ENCODE data around the gene INF2. TPM values are rescaled to one million over a fixed set of nuclear protein-coding genes. Genes with fewer than 3 reads are reported as not detected.
"Not testable (repeated sequence)": the region's sequence is repeated elsewhere in the genome, so short reads cannot be mapped to it uniquely, and the experiment has no call there.

The INF2 gene
- total RNA-seq, 2 donors from 2014 or later = 50.1 to 210 TPM

DNA sequence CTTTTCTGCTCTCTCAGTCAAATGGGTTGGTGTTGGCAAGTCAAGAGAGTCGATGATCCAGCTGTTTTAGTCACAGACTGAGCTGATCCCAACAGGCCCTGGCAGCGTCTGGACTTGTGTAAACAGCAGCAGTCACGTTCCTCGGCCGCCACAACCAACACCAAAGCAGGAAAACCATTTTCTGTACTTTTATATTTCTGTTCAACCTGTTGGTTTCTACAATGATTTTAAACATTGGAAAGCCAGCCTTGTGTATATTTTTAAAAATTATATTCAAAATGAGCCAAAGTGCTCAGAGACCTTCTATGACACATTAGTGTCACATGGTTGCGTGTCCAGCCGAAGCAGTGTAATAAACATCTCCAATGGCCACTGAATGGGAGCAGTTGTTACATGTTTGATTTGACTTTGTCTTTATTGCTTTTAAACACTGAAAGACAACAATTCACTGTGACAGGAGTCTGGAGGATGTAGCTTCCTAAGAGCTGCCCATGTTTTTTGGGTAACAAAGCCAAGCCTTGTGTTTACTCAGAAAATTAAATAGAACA lies 57.6 kb downstream of the INF2 start:
- no peaks in the 10 kb centered on the region for H3K36me3 ChIP-seq
- intact Hi-C loops (cut with DNase I) = no loop called here
- peak overlapping the region; percentile 79 to 88 for H3K27ac ChIP-seq
- TF ChIP-seq, protein P1, sequence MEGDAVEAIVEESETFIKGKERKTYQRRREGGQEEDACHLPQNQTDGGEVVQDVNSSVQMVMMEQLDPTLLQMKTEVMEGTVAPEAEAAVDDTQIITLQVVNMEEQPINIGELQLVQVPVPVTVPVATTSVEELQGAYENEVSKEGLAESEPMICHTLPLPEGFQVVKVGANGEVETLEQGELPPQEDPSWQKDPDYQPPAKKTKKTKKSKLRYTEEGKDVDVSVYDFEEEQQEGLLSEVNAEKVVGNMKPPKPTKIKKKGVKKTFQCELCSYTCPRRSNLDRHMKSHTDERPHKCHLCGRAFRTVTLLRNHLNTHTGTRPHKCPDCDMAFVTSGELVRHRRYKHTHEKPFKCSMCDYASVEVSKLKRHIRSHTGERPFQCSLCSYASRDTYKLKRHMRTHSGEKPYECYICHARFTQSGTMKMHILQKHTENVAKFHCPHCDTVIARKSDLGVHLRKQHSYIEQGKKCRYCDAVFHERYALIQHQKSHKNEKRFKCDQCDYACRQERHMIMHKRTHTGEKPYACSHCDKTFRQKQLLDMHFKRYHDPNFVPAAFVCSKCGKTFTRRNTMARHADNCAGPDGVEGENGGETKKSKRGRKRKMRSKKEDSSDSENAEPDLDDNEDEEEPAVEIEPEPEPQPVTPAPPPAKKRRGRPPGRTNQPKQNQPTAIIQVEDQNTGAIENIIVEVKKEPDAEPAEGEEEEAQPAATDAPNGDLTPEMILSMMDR (IDR thresholded peaks at IDR 0.05) = no peak
- no peak for TF ChIP-seq POLR2A (IDR thresholded peaks at IDR 0.05)
- peak; percentile 83 for TF ChIP-seq POLR2AphosphoS5 (IDR thresholded peaks at IDR 0.05)
- DNase-seq (ENCODE audit: low spot score) = peak; percentile 86
- WGBS = 22% methylated on average over 7 of the region's 7 CpGs
- H3K4me3 ChIP-seq = no peak overlapping the region
- H3K27me3 ChIP-seq (replicated peaks; ENCODE audit: insufficient read depth) = no peaks in the 10 kb centered on the region
- peaks cover 24% of the 10 kb centered on the region for H3K4me1 ChIP-seq (replicated peaks)
- H3K9me3 ChIP-seq = no peaks in the 10 kb centered on the region

DNA sequence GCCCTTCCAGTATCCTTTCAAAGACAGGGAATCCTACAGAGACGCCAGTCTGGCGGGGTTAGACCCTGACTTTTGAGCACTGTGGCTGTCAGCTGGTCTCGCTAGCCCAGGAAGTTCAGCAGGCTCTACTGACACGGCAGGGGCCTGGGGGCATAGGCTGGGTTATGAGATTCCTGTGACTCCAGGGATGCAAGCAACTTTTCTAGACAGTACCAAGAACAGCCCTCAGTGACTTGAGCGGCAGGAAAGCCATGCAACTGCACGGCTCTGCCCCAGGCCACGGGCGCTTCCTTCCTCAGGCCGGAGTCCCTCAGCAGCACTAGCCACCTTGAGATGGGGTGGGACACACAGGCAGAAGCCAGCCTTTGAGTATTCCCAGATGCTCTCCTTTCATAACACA lies 58.5 kb downstream of the INF2 start:
- Histone ChIP-seq H3K4me1 (replicated peaks) (peaks cover 24% of the 10 kb centered on the region), H3K27ac (peak overlapping the region; percentile 79 to 88)
- WGBS = 50% methylated on average over 8 of the region's 9 CpGs

DNA sequence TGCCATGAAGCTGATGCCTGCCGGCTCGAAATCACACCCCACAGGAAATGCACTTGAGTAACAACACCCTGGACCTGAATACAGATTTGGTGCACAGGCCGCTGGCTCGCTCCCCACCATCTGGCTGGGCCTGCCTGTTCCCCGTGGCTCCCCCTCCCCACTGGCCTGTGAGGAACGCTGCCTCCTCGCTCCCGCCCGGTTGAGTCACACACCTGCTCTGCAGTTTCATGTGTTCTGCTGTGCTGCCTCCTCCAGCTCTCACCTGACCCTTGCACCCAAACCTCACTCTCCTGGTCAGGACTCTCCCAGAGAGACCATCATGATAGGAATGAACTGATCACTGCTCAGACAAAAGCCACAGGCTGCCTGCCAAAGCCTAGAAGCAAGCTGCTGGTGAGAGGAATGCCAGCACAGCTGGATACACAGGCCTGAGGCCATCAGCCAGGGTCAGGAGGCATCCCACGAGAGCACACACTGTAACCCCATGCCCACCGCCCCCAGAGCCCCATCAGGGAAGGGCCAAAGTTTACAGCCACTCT lies 59.8 kb downstream of the INF2 start:
- H3K27ac ChIP-seq = peak overlapping the region; percentile 79 to 88
- peak; percentile 42 for DNase-seq (ENCODE audit: low spot score)
- TF ChIP-seq POLR2AphosphoS5 (IDR thresholded peaks at IDR 0.05) (peak; percentile 7), POLR2A (IDR thresholded peaks at IDR 0.05) (peak; percentile 25)
- TF ChIP-seq, protein P1 (IDR thresholded peaks at IDR 0.05) = no peak
- H3K4me3 ChIP-seq = no peak overlapping the region
- no peaks in the 10 kb centered on the region for H3K27me3 ChIP-seq (replicated peaks; ENCODE audit: insufficient read depth)
- 20% methylated on average over 11 of the region's 11 CpGs for WGBS
- H3K9me3 ChIP-seq = no peaks in the 10 kb centered on the region
- intact Hi-C loops (cut with DNase I) = no loop called here
- no peaks in the 10 kb centered on the region for H3K36me3 ChIP-seq
- H3K4me1 ChIP-seq (replicated peaks) = peaks cover 28% of the 10 kb centered on the region

More for the DNA sequence above, 58.5 kb downstream of the INF2 start:
- Histone ChIP-seq H3K27me3 (replicated peaks; ENCODE audit: insufficient read depth) (no peaks in the 10 kb centered on the region), H3K9me3 (no peaks in the 10 kb centered on the region), H3K4me3 (no peak overlapping the region), H3K36me3 (no peaks in the 10 kb centered on the region)
- no peak for DNase-seq (ENCODE audit: low spot score)
- intact Hi-C loops (cut with DNase I) = no loop called here
- TF ChIP-seq POLR2A (IDR thresholded peaks at IDR 0.05) (no peak), POLR2AphosphoS5 (IDR thresholded peaks at IDR 0.05) (no peak)
- TF ChIP-seq, protein P1 (IDR thresholded peaks at IDR 0.05) = no peak

DNA sequence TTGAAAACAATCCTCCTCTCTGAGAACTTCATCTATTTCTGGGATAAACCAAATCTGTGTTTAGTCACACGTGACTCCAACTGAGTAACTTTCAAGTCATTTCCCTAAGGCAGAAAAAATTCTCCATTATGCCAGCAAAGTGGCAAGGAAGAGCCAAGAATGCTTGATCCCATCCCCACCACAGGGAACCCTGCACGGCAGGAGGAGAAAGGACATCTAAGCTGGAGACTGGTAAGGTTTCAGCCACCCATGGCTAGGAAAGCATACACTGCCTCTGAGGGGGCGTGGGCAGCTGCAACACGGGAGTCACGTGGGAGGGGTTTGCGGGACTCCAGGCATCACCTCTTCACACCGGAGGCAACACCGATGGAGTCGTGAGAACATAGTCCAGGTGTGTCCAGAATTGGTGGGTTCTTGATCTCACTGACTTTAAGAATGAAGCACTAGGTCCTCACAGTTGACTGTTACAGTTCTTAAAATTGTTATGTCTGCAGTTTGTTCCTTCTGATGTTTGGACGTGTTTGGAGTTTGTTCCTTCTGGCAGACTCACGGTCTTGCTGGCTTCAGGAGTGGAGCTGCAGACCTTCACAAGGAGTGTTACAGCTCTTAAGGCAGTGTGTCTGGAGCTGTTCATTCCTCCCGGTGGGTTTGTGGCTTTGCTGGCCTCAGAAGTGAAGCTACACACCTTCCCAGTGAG lies 60.8 kb downstream of the INF2 start:
- 73% methylated on average over 12 of the region's 12 CpGs for WGBS
- H3K4me1 ChIP-seq (replicated peaks) = peaks cover 35% of the 10 kb centered on the region

DNA sequence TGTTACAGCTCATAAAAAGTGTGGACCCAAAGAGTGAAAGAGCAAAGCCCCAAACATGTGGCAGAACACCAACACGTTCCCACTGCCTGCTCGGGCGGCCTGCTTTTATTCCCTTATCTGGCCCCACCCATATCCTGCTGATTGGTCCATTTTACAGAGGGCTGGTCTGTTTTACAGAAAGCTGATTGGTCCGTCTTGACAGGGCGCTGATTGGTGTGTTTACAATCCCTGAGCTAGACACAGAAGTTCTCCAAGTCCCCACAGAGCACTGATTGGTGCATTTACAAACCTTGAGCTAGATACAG lies 61.3 kb downstream of the INF2 start:
- intact Hi-C loops (cut with DNase I); H3K27ac ChIP-seq; DNase-seq (ENCODE audit: low spot score); H3K27me3 ChIP-seq (replicated peaks; ENCODE audit: insufficient read depth); H3K9me3 ChIP-seq; H3K36me3 ChIP-seq; H3K4me3 ChIP-seq: not testable (repeated sequence)
- 89% methylated on average over 5 of the region's 5 CpGs for WGBS
- peaks cover 33% of the 10 kb centered on the region for H3K4me1 ChIP-seq (replicated peaks)

More for the DNA sequence above, 60.8 kb downstream of the INF2 start:
- intact Hi-C loops (cut with DNase I) = no loop called here
- Histone ChIP-seq H3K4me3 (no peak overlapping the region), H3K27ac (peak overlapping the region in 1 of 2 donors; percentile 88), H3K9me3 (no peaks in the 10 kb centered on the region), H3K36me3 (no peaks in the 10 kb centered on the region), H3K27me3 (replicated peaks; ENCODE audit: insufficient read depth) (no peaks in the 10 kb centered on the region)
- TF ChIP-seq, protein P1 (IDR thresholded peaks at IDR 0.05) = no peak
- TF ChIP-seq POLR2AphosphoS5 (IDR thresholded peaks at IDR 0.05) (no peak), POLR2A (IDR thresholded peaks at IDR 0.05) (no peak)
- DNase-seq (ENCODE audit: low spot score) = no peak

Measured in prostate gland (tissue), 2 donors.